Ovary (tissue), 9 donors: ENCODE measurements around the gene SMARCA4. TPM values are rescaled to one million over a fixed set of nuclear protein-coding genes. Genes with fewer than 3 reads are reported as not detected.

Experiments
- DNase-seq, 5 donors: peaks; one replicate each; pipeline ENCODE4 v3.0.0-alpha.2; 2019 to 2020
- H3K27ac ChIP-seq, 2 donors: fragments of 200-600 bp; one replicate each; pipeline versions ENCODE4 v1.5.1 to v1.8.0; 2019 to 2022
- H3K27me3 ChIP-seq: fragments of 200-600 bp; one replicate; pipeline ENCODE4 v1.8.0; 2022
- H3K36me3 ChIP-seq: fragments of 200-600 bp; sonication (generic); one replicate; pipeline ENCODE4 v1.5.1; 2019
- H3K4me1 ChIP-seq: one replicate; pipeline ENCODE4 v1.8.1; 2013; ENCODE audit warnings: mild to moderate bottlenecking, moderate library complexity; ENCODE audit not compliant: insufficient read depth
- H3K4me3 ChIP-seq: fragments of 200-600 bp; sonication (generic); one replicate; pipeline ENCODE4 v1.5.1; 2017
- H3K9me3 ChIP-seq, 2 donors: fragments of 200-600 bp in 1 of 2; sonication (generic) in 1 of 2; one replicate each; pipeline versions ENCODE4 v1.5.1 to v1.8.1; 2013 to 2019; ENCODE audit warnings: mild to moderate bottlenecking in 1 of 2, moderate library complexity in 1 of 2
- CTCF ChIP-seq, 3 donors: fragments of 450-650 bp in 2 of 3; fragments of 200-600 bp in 1 of 3; IDR thresholded peaks; one replicate each; pipeline versions ENCODE4 v1.5.1 to v1.8.0; 2016 to 2022; ENCODE audit warnings: antibody characterized with exemption in 3 of 3, mild to moderate bottlenecking in 1 of 3
- EP300 ChIP-seq: sonication (generic); formaldehyde crosslinking; IDR thresholded peaks from one replicate; pipeline ENCODE4 v1.6.1; 2017; ENCODE audit warnings: antibody characterized with exemption
- POLR2A ChIP-seq: fragments of 450-650 bp; IDR thresholded peaks from one replicate; pipeline ENCODE4 v1.6.1; 2017; ENCODE audit warnings: antibody characterized with exemption, mild to moderate bottlenecking, moderate library complexity
- WGBS, 3 donors: extraction: QIAGEN DNeasy Blood & Tissue Kit in 1 of 3; methylation state at CpG; one replicate each; pipeline versions ENCODE4 v1.1.5 to v1.1.7; 2013 to 2017; 5-methylcytosine and 5-hydroxymethylcytosine counted together
- intact Hi-C, 4 donors: fragments of 100-400 bp; cut with DNase I; formaldehyde crosslinking; loops; one replicate each; pipeline versions ENCODE4 v1.11.0 to v1.15.1; 2022 to 2023
- polyA plus RNA-seq, 2 donors: library from polyadenylated mRNA; stranded (reverse); fragments of 200-250 nt in 1 of 2; fragments of 350-450 nt in 1 of 2; fragmentation: Illumina TruSeq in 1 of 2; extraction: RNeasy Lipid Tissue Mini Kit (QIAGEN cat#74804) in 1 of 2; gene quantifications; one replicate each; pipeline ENCODE4 v1.2.3, GENCODE V29; 2013 to 2014
- total RNA-seq, 7 donors: library from RNA; depleted of rRNA in 2 of 7; stranded (reverse); fragments of >200 nt in 2 of 7; fragmentation: NEBNext Ultra II Directional in 3 of 7; extraction: Animal tissue kit (Norgen Biotek cat#: 25700) in 3 of 7; gene quantifications; one replicate each; pipeline versions ENCODE4 v1.1.0 to v1.2.4, GENCODE V29; 2016 to 2023
- donor health status: DM: no; HTN: no; CAD: no; lungs with moderate emphysema.
- donor health status: DM: no; HTN: no; CAD: no.
- donor health status: Bipolar disorder and iron deficiency.
- donor health status: DM: yes; HTN: yes; CAD: no.
- donor health status: DM: no; HTN: no; CAD: no.
- donor health status: DM: yes; HTN: yes; CAD: no.

The SMARCA4 gene
- total and polyA plus RNA-seq, 9 donors, result 32.1 to 96.7 (median 68.3) TPM

- WGBS, 3 donors, result 96 to 97% (median 96%) methylated on average over 7 of the region's 7 CpGs
- TF ChIP-seq CTCF (IDR thresholded peaks at IDR 0.05), result no peak
- no peak for TF ChIP-seq EP300
- TF ChIP-seq POLR2A, result no peak
- no peaks in the 10 kb centered on the region for H3K36me3 ChIP-seq
- no peaks in the 10 kb centered on the region for H3K4me1 ChIP-seq
- intact Hi-C loops, result no loop called here
- DNase-seq, result no peak
- no peaks in the 10 kb centered on the region for H3K9me3 ChIP-seq
- no peaks in the 10 kb centered on the region for H3K27me3 ChIP-seq
- no peak overlapping the region for H3K4me3 ChIP-seq
- H3K27ac ChIP-seq, result no peak overlapping the region
Observed at GRCh38 chr19:10998666-10999065, 37.8 kb downstream of the SMARCA4 start.

- H3K36me3 ChIP-seq, result no peaks in the 10 kb centered on the region
Observed at GRCh38 chr19:11005521-11005920, 44.7 kb downstream of the SMARCA4 start.

GRCh38 chr19:11007385-11007784, 46.6 kb downstream of the SMARCA4 start:
- H3K27ac ChIP-seq, result no peak overlapping the region
- no peaks in the 10 kb centered on the region for H3K9me3 ChIP-seq
- DNase-seq, result no peak
- H3K27me3 ChIP-seq, result no peaks in the 10 kb centered on the region
- no peaks in the 10 kb centered on the region for H3K36me3 ChIP-seq
- TF ChIP-seq EP300 (no peak), CTCF (IDR thresholded peaks at IDR 0.05) (no peak), POLR2A (no peak)
- intact Hi-C loops, result no loop called here
- no peaks in the 10 kb centered on the region for H3K4me1 ChIP-seq
- no peak overlapping the region for H3K4me3 ChIP-seq
- 81 to 85% (median 82%) methylated on average over 5 of the region's 5 CpGs for WGBS, 3 donors

More at GRCh38 chr19:11005521-11005920, 44.7 kb downstream of the SMARCA4 start:
- DNase-seq, result no peak
- WGBS, 3 donors, result 76 to 92% (median 87%) methylated on average over 5 of the region's 5 CpGs
- no peaks in the 10 kb centered on the region for H3K27me3 ChIP-seq
- no peak overlapping the region for H3K27ac ChIP-seq
- H3K4me1 ChIP-seq, result no peaks in the 10 kb centered on the region
- H3K9me3 ChIP-seq, result no peaks in the 10 kb centered on the region
- TF ChIP-seq CTCF (IDR thresholded peaks at IDR 0.05) (no peak), EP300 (no peak)
- H3K4me3 ChIP-seq, result no peak overlapping the region
- intact Hi-C loops, result no loop called here

- TF ChIP-seq POLR2A (no peak), EP300 (no peak), CTCF (IDR thresholded peaks at IDR 0.05) (no peak)
- WGBS, 3 donors, result 91 to 96% (median 95%) methylated on average over 14 of the region's 14 CpGs
- no peak for DNase-seq
- intact Hi-C loops, result no loop called here
- H3K4me1 ChIP-seq, result no peaks in the 10 kb centered on the region
- no peak overlapping the region for H3K27ac ChIP-seq
- H3K4me3 ChIP-seq, result no peak overlapping the region
- no peaks in the 10 kb centered on the region for H3K9me3 ChIP-seq
- H3K36me3 ChIP-seq, result no peaks in the 10 kb centered on the region
- no peaks in the 10 kb centered on the region for H3K27me3 ChIP-seq
Observed at GRCh38 chr19:11007962-11008532, 47.2 kb downstream of the SMARCA4 start.
